Cerebellar nuclear complex (tissue), 1 donor: ENCODE results near the gene GINS3.
"Not testable (repeated sequence)": the region's sequence is repeated elsewhere in the genome, so short reads cannot be mapped to it uniquely, and the experiment has no call there.

Experiments
- DNase-seq, 2 experiments: peaks; one replicate each; lab custom pipeline; 2025; lab: John Stamatoyannopoulos, UW

The GINS3 gene

GRCh38 chr16:58389724-58390123 is 2.5 kb upstream of the GINS3 start:
- DNase-seq, result no peak

DNA sequence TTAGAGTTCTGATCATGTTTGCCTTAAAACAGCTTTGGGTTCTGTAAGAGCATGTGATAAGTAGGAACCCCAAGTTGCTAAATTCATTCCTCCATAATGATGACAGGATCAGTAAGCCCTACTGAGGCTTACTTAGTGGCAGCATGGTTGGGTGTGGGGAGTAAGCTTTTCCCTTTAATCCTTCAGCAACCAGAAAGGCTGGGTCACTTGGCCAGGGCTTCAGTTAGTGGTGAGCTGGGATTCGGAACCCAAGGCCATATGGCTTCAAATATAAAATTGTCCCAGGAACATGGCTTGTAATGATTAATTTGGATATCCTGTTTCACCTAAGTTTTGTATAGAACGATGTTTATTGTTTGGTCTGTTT is 850 bp downstream of the GINS3 start:
- no peak for DNase-seq

DNA sequence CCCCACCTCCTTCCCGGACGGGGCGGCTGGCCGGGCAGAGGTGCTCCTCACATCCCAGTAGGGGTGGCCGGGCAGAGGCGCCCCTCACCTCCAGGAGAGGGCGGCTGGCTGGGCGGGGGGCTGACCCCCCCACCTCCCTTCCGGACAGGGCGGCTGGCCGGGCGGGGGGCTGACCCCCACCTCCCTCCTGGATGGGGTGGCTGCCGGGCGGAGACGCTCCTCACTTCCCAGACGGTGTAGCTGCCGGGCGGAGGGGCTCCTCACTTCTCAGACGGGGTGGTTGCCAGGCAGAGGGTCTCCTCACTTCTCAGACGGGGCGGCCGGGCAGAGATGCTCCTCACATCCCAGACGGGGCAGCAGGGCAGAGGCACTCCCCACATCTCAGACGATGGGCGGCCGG is 4.6 kb downstream of the GINS3 start:
- DNase-seq, result not testable (repeated sequence)

DNA sequence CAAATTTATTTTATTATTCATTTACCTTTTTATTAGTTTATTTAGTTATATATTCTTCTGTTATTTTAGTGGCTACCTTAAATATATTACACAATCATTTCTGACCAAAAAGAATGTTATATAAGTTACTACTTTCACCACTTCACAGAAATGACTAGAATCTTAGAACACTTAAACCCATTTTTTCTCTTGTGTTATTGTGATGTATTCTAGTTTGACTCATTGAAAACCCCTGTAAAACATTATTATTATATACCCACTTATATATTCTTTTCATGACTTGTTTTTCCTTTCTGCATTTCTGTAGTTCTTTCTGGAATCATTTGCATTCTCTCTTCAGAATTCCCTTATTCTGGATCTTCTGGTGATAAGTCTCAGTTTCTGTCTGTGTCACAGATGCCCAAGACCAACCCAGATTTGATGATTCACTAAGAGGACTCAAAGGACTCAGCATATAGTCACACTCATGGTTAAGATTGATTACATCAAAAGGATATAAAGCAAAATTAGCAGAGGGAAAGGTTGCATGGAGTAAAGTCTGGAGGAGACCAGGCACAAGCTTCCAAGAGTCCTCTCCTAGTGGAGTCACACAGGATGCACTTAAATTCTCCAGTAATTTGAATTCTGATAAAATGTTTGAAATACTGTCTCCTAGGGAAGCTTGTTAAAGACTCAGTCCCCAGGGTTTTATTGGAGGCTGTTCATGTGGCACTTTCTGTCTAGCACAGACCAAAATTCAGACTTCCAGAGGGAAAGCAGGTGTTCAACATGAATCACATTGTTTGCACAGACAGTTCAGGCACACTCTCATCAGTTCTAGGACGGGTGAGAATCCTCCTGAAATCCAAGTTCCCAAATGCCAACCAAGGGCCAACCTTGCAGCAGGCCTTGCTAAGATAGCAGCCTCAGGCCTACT is 7.7 kb downstream of the GINS3 start:
- no peak for DNase-seq

- not testable (repeated sequence) for DNase-seq
Observed at GRCh38 chr16:58401305-58401704, 9.0 kb downstream of the GINS3 start.

DNA sequence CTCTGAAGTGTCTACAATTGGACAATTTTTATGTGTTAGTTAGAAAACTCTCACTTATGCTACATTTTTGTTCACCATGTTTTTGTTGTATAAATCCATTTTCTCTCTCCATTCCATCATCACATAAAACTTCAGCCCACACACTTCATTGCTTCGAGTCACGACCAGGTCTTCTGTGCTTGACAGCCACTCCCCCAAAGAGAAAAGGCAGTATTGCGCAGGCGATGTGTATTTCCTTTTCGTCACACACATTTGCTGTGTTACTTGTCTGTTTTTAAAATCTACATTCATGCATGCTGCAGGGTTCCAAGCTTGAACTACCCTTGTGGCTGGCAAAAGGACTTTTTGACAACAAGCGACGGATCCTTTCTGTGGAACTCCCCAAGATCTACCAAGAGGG is 10.5 kb downstream of the GINS3 start:
- DNase-seq, result no peak

GRCh38 chr16:58409316-58409973 is 17.2 kb downstream of the GINS3 start:
- no peak for DNase-seq

DNA sequence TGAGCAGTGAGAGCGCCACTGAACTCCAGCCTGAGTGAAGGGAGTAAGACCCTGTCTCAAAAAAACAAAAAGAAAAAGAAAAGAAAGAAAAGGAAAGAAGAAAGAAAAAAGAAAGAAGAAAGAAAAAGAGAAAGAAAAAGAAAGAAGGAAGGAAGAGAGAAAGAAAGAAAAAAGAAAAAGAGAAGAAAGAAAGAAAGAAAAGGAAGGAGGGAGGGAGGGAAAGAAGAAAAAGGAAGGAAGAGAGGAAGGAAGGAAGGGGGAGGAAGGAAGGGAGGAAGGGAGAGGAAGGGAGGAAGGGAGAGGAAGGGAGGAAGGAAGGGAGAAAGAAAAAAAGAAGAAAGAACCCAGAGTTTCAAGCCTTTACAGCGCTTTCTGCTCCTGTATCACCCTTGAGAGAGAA is 19.1 kb downstream of the GINS3 start:
- no peak for DNase-seq

GRCh38 chr16:58411736-58412614 is 19.7 kb downstream of the GINS3 start:
- DNase-seq, result no peak

GRCh38 chr16:58412615-58412970 is 20.3 kb downstream of the GINS3 start:
- not testable (repeated sequence) for DNase-seq

DNA sequence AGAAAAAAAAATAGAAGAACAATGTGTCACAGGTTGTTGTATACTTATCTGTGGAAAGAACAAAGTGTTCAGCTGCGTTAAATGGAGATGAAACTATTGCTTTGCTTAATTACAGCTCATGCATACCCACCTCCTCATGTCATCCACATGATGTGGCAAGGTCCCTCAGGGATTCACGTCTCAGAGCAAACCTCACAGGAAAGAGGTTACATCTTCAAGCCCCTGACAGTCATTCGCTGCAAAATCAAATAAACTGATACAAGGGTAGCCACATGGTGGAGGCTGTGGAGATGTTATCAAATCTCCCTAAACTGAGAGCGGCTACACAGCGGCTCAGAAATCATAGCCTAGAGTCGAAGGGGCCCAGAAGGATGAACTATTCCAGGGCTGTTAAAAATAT is 21.1 kb downstream of the GINS3 start:
- DNase-seq, result no peak

- peak in 1 of 2 experiments; percentile 25 for DNase-seq
Observed at GRCh38 chr16:58415003-58415402, 22.7 kb downstream of the GINS3 start.

GRCh38 chr16:58415961-58416360 is 23.7 kb downstream of the GINS3 start:
- DNase-seq, result not testable (repeated sequence)

DNA sequence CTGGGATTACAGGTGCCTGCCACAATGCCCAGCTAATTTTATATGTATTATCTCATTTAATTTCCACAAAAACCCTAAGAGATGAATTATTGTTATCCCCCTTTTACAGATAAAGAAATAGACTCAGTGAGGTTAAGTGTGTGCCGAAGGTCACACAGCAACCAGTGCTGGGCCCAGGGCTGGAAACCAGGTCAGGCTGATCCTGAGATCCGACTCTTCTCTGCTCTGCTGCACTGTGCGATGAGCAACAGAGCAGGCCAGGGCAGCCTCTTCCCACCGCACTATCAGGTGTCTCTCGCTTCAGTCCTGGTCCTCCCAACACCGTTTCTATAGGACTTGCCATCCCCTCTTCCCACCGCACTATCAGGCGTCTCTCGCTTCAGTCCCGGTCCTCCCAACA is 24.8 kb downstream of the GINS3 start:
- DNase-seq, result no peak

- DNase-seq, result no peak
Observed at GRCh38 chr16:58417600-58417999, 25.3 kb downstream of the GINS3 start.

DNA sequence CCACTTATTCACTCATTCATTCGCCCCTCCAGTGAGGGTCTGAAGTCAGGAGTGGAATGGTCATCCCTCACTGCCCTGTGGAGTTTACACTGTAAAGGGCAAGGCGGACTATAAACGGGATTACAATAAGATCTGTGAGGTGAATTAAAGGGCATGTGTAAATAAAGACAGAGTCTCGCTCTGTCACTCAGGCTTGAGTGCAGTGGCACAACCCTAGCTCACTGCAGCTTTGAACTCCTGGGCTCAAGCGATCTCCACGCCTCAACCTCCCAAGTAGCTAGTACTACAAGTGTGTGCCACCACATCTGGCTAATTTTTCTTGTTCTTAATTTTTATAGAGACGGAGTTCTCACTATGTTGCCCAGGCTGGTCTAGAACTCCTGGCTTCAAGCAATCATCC is 25.8 kb downstream of the GINS3 start:
- DNase-seq, result no peak

DNA sequence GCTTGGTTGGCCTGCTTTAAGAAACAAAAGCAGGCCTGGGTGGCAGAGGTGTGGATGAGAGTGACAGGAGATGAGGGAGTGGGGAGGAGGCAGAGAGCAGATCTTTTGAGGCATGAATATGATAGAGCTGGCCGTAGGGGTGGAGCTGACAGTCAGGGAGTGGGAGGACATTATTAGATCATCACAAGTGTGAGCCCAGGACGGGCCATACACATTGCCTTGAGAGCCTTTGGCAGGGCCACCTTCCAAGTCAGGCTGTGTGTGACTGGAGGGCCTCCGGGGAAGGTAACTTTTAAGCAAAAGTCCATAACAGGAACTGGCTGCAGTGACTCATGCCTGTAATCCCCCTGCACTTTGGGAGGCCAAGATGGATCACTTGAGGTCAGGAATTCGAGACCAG is 26.3 kb downstream of the GINS3 start:
- DNase-seq, result no peak

GRCh38 chr16:58419241-58419990 is 27.1 kb downstream of the GINS3 start:
- DNase-seq, result no peak

GRCh38 chr16:58421059-58421458 is 28.8 kb downstream of the GINS3 start:
- no peak for DNase-seq

DNA sequence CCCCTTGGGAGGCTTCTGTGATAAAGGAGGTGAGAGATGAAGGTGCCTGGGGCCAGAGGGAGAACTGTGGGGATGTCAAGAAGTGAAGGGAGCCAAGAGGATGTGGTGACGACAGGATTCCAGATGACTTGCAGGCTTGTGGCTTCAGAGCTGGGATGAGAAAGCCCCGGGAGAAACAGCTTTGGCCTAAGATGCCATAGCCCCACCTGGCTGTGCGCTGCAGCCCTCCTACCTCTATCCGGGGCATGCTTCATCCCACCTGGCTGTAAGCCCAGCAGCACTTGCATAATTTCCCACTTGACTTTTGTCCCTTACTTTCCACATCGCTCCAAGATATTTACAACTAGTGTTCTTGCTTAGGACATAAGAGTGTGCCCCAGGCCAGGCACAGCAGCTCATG is 29.3 kb downstream of the GINS3 start:
- no peak for DNase-seq

- no peak for DNase-seq
Observed at GRCh38 chr16:58422809-58423208, 30.5 kb downstream of the GINS3 start.

DNA sequence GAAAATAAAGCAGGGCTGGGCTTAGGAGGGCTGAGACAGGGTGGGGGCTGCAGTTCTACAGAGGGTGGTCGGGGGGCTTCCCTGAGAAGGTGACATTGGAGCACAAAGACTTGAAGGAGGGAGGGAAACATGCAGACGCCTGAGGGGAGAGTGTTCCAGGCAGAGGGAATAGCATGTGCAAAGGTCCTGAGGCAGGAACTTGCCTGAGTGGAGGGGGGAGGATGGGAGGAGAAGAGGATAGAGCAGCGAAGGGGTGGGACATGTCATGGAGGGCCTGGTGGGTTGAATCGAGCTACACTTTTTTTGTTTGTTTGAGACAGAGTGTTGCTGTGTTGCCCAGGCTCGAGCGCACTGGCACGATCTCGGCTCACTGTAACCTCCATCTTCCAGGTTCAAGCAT is 33.0 kb downstream of the GINS3 start:
- no peak for DNase-seq
